ENCODE measurements around the gene ANKHD1.

The ANKHD1 gene

DNA sequence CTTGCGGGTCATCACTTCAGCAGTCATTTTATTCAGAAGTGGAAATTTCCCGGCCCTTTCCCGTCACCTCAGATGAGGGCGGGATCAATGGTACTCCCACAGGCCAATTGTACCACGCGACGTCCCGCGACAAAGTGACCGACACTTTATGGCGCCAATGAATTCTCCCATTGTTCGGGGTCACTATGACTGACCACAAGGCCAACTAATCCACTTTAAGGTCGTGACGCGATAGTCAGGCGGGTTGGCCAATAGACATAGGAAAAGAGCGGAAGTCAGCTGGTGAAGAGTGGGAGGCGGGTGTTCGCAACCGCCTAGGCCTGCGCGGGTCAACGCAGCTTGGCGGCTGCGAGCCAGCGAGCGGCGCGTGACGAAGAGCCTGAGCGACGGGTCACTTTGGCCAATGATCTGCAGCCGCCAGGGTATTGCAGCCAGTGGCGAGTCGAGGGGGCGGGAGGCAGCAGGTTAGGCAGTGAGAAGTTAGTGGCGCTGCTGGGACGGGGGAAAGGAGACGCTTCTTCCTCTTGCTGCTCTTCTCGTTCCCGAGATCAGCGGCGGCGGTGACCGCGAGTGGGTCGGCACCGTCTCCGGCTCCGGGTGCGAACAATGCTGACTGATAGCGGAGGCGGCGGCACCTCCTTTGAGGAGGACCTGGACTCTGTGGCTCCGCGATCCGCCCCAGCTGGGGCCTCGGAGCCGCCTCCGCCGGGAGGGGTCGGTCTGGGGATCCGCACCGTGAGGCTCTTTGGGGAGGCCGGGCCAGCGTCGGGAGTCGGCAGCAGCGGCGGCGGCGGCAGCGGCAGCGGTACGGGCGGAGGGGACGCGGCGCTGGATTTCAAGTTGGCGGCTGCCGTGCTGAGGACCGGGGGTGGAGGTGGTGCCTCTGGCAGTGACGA lies at the start of gene ANKHD1:
ANKHD1 (plus strand) TSS at position 472 of the 896 bp plus-strand sequence; CDS start at position 607, 135 bp downstream.
- H3K27ac Mint-ChIP-seq: no peak within 1 kb of the TSS
- DNase-seq (ENCODE audit: low spot score in 2 of 2) (peak in 1 of 2 donors; percentile 86), ATAC-seq (peak; percentile 90)
- H3K36me3 Mint-ChIP-seq: peaks cover 44% of the 10 kb centered on the region
- peaks cover 34% of the 10 kb centered on the region for H3K4me1 Mint-ChIP-seq
- H3K4me3 Mint-ChIP-seq: no peak within 1 kb of the TSS
- no peaks in the 10 kb centered on the region for H3K9me3 Mint-ChIP-seq

DNA sequence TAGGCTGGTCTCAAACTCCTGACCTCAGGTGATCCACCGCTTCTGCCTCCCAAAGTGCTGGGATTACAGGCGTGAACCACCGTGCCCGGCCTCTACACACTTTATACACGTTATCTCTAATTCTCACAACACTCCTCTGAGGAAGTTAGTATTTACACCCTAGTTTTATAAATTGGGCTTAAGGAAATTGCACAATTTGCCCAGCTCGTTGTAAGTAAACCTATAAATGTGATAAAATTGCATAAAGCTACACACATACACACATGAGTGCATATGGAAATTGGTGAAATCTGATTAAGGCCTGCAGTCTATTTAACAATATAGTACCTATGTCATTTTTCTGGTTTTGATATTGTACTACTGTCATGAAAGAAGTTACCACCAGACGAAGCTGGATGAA lies 46.1 kb upstream of the ANKHD1 start:
- Mint-ChIP-seq H3K36me3 (no peaks in the 10 kb centered on the region), H3K4me1 (peaks cover 12% of the 10 kb centered on the region), H3K27ac (no peak overlapping the region), H3K4me3 (no peak overlapping the region), H3K9me3 (no peaks in the 10 kb centered on the region)
- DNase-seq (ENCODE audit: low spot score in 2 of 2) (no peak), ATAC-seq (no peak)

DNA sequence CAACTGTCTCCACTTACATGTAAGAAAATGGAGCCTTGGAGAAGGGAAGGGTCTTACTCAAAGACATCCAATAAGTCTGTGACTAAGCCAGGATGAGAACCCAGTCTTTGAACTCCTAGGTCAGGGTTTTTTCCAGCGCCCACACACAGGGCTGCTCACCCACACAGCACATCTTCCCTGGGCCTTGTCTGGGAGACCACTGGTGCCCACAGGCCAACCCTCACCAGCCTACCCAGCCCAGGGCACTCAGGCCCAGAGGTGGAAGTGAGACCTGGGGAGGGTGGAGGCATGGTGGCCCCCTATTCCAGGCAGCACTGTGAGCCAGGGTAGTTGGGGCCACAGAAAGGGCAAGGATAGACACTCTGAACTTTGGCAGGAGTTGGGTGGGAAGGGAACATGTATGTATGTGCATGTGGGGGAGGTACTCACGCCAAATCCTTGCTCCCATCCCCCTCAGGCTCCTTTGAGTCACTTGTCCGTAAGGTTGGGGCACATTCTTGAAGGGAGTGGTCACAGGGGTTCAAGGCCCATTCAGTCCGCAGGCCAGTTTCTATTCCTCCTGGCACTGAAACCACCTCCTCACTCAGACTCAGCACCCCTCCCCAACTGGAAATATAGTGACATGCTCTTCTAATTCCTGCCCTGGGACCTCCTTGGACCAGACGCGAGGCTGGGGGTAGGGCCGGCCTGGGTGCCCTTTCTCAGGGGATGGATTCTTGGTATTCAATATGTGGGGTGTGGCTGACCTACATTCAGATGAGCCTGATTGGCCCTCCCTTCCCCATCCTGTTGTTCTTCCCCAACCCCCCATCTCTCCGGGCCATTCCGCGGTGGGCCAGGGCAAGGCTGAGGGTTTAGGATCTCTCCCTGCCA lies 44.5 kb upstream of the ANKHD1 start:
- Mint-ChIP-seq H3K9me3 (no peaks in the 10 kb centered on the region), H3K4me1 (peaks cover 12% of the 10 kb centered on the region), H3K4me3 (peak overlapping the region; percentile 65), H3K36me3 (no peaks in the 10 kb centered on the region), H3K27ac (peak overlapping the region; percentile 74)
- DNase-seq (ENCODE audit: low spot score in 2 of 2) (no peak), ATAC-seq (peak; percentile 43)

- peak overlapping the region; percentile 65 for H3K4me3 Mint-ChIP-seq
- peak overlapping the region; percentile 74 for H3K27ac Mint-ChIP-seq
- H3K4me1 Mint-ChIP-seq: peaks cover 12% of the 10 kb centered on the region
- ATAC-seq (peak; percentile 96), DNase-seq (ENCODE audit: low spot score in 2 of 2) (peak; percentile 78 to 90)
- H3K36me3 Mint-ChIP-seq: no peaks in the 10 kb centered on the region
- no peaks in the 10 kb centered on the region for H3K9me3 Mint-ChIP-seq
Measured at GRCh38 chr5:140357726-140358093, 43.9 kb upstream of the ANKHD1 start.

DNA sequence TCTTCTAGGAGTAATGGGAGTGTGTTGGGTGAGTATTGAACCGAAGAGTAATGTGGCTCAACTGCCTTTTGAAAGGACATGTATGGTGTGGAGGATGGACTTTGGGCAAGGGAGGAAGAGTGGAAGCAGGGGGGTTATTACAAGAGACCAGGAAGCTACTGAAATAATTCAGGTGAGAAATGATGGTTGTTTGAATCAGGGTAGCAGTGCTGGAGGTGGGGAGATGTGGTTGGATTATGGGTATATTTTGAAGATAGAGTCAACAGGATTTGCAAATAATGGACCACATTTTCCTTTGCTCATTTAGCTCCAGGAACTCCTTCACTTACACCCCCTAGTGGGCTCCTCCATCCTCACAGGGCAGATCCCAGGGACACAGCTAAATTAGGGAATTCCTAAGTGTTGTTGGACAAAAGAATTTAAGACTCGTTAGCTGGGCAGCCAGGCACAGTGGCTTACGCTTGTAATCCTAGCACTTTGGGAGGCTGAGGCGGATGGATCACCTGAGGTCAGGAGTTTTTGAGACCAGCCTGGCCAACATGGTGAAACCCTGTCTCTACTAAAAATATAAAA lies 42.8 kb upstream of the ANKHD1 start:
- Mint-ChIP-seq H3K4me3 (no peak overlapping the region), H3K9me3 (no peaks in the 10 kb centered on the region), H3K36me3 (no peaks in the 10 kb centered on the region), H3K4me1 (peaks cover 17% of the 10 kb centered on the region), H3K27ac (no peak overlapping the region)
- DNase-seq (ENCODE audit: low spot score in 2 of 2): no peak
- ATAC-seq: no peak

- DNase-seq (ENCODE audit: low spot score in 2 of 2) (no peak), ATAC-seq (no peak)
- Mint-ChIP-seq H3K36me3 (no peaks in the 10 kb centered on the region), H3K27ac (no peak within 1 kb of the TSS), H3K4me1 (peaks cover 17% of the 10 kb centered on the region), H3K9me3 (no peaks in the 10 kb centered on the region), H3K4me3 (no peak within 1 kb of the TSS)
Measured at GRCh38 chr5:140360101-140360500, 41.5 kb upstream of the ANKHD1 start, which contains the start of gene SLC4A9. SLC4A9 (plus strand) TSS chr5:140360194; CDS start chr5:140360237, 43 bp downstream.

DNA sequence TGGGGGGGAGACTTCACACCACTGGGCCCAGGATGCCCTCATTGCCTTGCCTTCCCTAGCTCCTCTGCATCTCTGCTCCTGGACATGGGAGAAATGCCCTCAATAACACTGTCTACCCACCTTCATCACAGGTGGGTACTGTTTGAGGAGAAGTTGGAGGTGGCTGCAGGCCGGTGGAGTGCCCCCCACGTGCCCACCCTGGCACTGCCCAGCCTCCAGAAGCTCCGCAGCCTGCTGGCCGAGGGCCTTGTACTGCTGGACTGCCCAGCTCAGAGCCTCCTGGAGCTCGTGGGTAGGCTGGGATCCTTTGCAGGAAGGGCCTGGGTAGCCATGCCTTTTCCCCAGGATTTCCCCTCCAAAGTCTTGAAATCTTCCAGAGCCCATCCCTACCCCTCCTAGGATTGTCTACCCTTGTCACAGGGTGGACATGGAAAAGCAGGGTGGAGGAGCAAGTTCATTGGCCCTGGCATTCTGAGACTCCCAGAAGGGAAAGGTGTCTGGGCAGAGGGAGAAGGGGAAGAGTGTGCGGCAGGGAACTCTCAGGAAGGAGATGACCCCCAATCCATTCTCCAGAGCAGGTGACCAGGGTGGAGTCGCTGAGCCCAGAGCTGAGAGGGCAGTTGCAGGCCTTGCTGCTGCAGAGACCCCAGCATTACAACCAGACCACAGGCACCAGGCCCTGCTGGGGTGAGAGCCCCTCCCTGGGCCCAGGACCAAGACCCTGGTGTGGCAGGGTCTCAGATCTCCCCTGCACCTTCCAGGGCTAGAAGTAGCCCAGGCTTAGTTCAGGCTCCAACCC lies 40.8 kb upstream of the ANKHD1 start:
- Mint-ChIP-seq H3K4me3 (no peak overlapping the region), H3K27ac (no peak overlapping the region), H3K36me3 (no peaks in the 10 kb centered on the region), H3K4me1 (peaks cover 17% of the 10 kb centered on the region), H3K9me3 (no peaks in the 10 kb centered on the region)
- no peak for DNase-seq (ENCODE audit: low spot score in 2 of 2)
- ATAC-seq: no peak

DNA sequence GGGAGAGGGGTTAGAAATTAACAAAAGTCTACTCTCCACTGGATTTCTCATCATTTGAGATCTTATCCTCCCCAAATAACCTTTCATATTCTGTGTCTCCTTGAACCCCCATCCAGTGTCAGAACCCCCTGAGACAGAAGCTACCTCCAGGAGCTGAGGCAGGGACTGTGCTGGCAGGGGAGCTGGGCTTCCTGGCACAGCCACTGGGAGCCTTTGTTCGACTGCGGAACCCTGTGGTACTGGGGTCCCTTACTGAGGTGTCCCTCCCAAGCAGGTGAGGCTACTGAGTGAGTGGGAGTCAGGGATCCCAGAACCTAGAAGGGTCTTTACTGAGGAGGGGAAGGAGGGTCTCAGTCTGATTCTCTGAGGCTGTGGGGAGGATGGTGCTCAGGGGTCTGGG lies 39.7 kb upstream of the ANKHD1 start:
- no peak for DNase-seq (ENCODE audit: low spot score in 2 of 2)
- Mint-ChIP-seq H3K9me3 (no peaks in the 10 kb centered on the region), H3K36me3 (no peaks in the 10 kb centered on the region), H3K4me1 (peaks cover 17% of the 10 kb centered on the region), H3K4me3 (no peak overlapping the region), H3K27ac (no peak overlapping the region)
- ATAC-seq: no peak

DNA sequence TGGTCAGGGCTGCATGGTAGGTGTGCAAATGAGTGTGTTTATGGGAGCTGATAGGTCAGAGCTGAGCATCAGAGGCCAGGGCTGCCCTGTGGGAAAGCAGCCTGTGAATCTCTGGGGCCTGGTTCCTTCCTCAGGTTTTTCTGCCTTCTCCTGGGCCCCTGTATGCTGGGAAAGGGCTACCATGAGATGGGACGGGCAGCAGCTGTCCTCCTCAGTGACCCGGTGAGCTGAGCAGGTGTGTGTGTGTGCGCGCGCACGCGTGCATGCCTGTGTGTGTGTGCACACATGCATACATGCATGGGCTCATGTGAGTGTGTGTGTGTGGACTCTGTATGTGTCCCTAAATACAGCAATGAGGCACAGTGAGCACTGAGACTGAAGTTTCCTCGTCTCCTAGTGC lies 39.3 kb upstream of the ANKHD1 start:
- H3K9me3 Mint-ChIP-seq: no peaks in the 10 kb centered on the region
- ATAC-seq (no peak), DNase-seq (ENCODE audit: low spot score in 2 of 2) (no peak)
- no peak overlapping the region for H3K4me3 Mint-ChIP-seq
- H3K27ac Mint-ChIP-seq: no peak overlapping the region
- peaks cover 13% of the 10 kb centered on the region for H3K4me1 Mint-ChIP-seq
- no peaks in the 10 kb centered on the region for H3K36me3 Mint-ChIP-seq

DNA sequence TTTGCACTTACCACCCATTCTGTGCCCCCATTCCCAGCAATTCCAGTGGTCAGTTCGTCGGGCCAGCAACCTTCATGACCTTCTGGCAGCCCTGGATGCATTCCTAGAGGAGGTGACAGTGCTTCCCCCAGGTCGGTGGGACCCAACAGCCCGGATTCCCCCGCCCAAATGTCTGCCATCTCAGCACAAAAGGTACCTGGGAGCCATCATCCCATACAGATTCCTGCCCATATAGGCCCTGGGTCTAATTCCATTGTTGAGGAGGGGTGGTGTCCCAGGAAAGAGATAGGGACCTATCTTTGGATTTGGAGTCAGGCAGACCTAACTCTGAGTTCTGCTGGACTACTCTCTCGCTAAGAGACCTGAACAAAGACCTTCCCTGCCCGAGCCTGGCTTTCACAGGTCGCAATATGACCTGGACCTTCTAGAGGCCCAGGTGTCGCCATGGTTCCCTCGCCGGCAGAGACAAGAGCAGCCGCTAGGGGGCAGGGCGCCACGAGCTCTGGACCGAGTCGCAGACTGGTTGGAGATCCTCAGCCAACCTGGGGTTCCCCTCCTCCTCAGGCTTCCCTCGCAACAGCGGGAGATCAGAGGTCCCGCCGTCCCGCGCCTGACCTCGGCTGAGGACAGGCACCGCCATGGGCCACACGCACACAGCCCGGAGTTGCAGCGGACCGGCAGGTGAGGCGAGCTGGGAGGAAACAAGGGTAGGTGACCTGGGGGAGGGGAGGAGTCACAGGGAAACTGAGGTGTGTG lies 38.6 kb upstream of the ANKHD1 start:
- Mint-ChIP-seq H3K36me3 (no peaks in the 10 kb centered on the region), H3K4me3 (peak overlapping the region; percentile 68), H3K27ac (peak overlapping the region; percentile 43), H3K4me1 (peaks cover 5% of the 10 kb centered on the region), H3K9me3 (no peaks in the 10 kb centered on the region)
- ATAC-seq (peak; percentile 86), DNase-seq (ENCODE audit: low spot score in 2 of 2) (peak; percentile 88 to 95)

GRCh38 chr5:140363631-140364471 lies 37.8 kb upstream of the ANKHD1 start:
- peak overlapping the region; percentile 68 for H3K4me3 Mint-ChIP-seq
- H3K4me1 Mint-ChIP-seq: peaks cover 5% of the 10 kb centered on the region
- DNase-seq (ENCODE audit: low spot score in 2 of 2) (no peak), ATAC-seq (no peak)
- no peaks in the 10 kb centered on the region for H3K9me3 Mint-ChIP-seq
- H3K27ac Mint-ChIP-seq: peak overlapping the region; percentile 43
- H3K36me3 Mint-ChIP-seq: no peaks in the 10 kb centered on the region

GRCh38 chr5:140364472-140364765 lies 37.2 kb upstream of the ANKHD1 start:
- Mint-ChIP-seq H3K4me3 (no peak overlapping the region), H3K9me3 (no peaks in the 10 kb centered on the region)
- ATAC-seq: no peak

DNA sequence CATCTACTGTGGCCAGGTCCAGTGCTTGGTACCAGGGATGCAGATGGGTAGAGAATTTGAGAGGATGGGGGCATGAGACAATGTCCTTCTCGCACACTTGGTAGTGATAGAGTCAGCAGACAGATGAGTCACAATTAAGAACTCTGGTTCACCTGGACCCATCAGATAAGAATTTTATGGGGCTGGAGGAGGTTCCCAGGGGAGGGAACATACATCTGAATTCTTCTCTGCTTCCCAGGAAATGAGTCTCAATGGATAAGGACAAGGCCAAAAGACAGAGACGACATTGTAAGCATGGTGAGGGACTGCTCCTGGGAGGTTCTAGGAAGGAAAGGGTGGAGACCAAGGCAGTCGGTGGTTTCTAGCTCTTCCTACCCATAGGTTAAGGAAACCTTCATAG lies 36.4 kb upstream of the ANKHD1 start:
- H3K27ac Mint-ChIP-seq: no peak overlapping the region
- no peak for ATAC-seq
- no peaks in the 10 kb centered on the region for H3K36me3 Mint-ChIP-seq

More at GRCh38 chr5:140364472-140364765, 37.2 kb upstream of the ANKHD1 start:
- no peak for DNase-seq (ENCODE audit: low spot score in 2 of 2)
- Mint-ChIP-seq H3K36me3 (no peaks in the 10 kb centered on the region), H3K4me1 (peaks cover 5% of the 10 kb centered on the region), H3K27ac (no peak overlapping the region)

More for the DNA sequence above, 36.4 kb upstream of the ANKHD1 start:
- no peak for DNase-seq (ENCODE audit: low spot score in 2 of 2)
- Mint-ChIP-seq H3K4me3 (no peak overlapping the region), H3K9me3 (no peaks in the 10 kb centered on the region), H3K4me1 (peaks cover 5% of the 10 kb centered on the region)

Measured in stimulated activated effector memory CD8-positive, alpha-beta T cell treated with anti-CD3 and anti-CD28 coated beads, Interleukin-12 subunit alpha, Interleukin-12 subunit beta, amount 100 ng/mL, for 72 hours (primary cell).